Motor neuron (in vitro differentiated cells): ENCODE results near the gene TMPRSS4. TPM values are rescaled to one million over a fixed set of nuclear protein-coding genes. Genes with fewer than 3 reads are reported as not detected.

Source experiments
- ATAC-seq, 8 experiments: fragments of 200-7000 bp; cut with Tn5 transposase; replicated peaks in 6 of 8; 2 replicates each; pipeline ENCODE4 v1.8.0; 2021; ENCODE audit warnings: mild to moderate bottlenecking in 8 of 8, moderate library complexity in 8 of 8
- H3K27ac ChIP-seq, 2 donors: fragments of 250-450 bp; sonication (Bioruptor Pico); 2 replicates each; pipeline ENCODE4 v1.9.0; 2021; ENCODE audit warnings: antibody characterized with exemption in 2 of 2, mild to moderate bottlenecking in 2 of 2, moderate library complexity in 1 of 2
- H3K4me1 ChIP-seq, 2 donors: fragments of 250-450 bp; sonication (Bioruptor Pico); replicated peaks in 1 of 2; 2 replicates each; pipeline ENCODE4 v1.6.1; 2021; ENCODE audit warnings: antibody characterized with exemption in 2 of 2, mild to moderate bottlenecking in 2 of 2, moderate library complexity in 1 of 2
- H3K4me3 ChIP-seq, 5 donors: fragments of 250-450 bp; sonication (Bioruptor Pico); 2 replicates each; pipeline ENCODE4 v1.9.0; 2021; ENCODE audit warnings: antibody characterized with exemption in 5 of 5, mild to moderate bottlenecking in 5 of 5, moderate library complexity in 4 of 5
- WGBS, 10 experiments: fragments of 450-650 bp; shearing (Covaris generic); methylation state at CpG; one replicate each; pipeline ENCODE4 v1.0.0; 2022; 5-methylcytosine and 5-hydroxymethylcytosine counted together
- in situ Hi-C, 9 experiments: fragments of 400-800 bp; cut with MboI; loops; one replicate each; pipeline ENCODE4 v1.15.0; 2021; ENCODE audit warnings: low sequenced_read_pairs in 9 of 9, low pct_unique_long_range_greater_than_20kb in 2 of 9; ENCODE audit not compliant: unreplicated experiment in 9 of 9
- total RNA-seq, 8 experiments: library from RNA; unstranded; fragments of 300-600 nt; gene quantifications; 2 replicates each; pipeline versions ENCODE4 v1.2.3 to v1.2.4, GENCODE V29; 2022

The TMPRSS4 gene
- total RNA-seq, 8 experiments from 2014 or later = 0.13 to 5.2 (median 0.88) TPM; not detected in 1

DNA sequence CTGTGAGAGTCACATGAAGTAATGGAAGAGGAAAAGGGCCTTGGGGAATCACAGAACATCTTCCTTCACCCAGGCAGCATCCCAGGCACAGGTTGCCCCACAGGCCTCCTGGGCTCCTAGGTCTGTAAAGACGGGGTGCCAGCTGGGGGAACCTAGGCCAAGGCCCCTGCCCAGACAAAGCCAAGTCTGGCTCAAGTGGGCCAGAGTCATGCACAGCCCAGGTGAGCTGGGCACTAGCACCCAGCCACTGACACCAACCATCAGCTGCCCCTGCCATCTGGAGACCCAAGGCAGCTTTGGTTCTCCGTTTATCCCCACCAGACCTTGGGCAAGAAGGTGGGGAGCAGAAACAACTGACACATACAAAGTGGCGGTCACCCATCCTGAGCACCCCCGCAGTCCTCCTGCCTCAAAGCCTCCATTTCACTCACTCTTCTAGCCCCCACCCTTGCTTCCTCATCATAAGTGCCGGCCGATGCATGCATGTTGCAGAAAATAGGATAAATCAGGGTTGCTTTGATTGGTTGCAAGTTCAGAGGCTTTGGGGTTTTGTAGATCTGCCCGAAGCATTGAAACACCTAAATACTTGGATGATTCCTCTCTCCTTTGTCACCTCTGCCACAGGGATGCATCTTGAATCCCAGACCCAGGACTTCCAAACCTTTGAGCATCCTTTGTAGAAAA is 26.5 kb upstream of the TMPRSS4 start:
- H3K4me3 ChIP-seq = no peak overlapping the region
- in situ Hi-C loops = loop anchor here in 7 of 9 experiments (10.0 to 25.0 kb wide), 4 partner anchors 213 to 613 kb away; partner anchors contain the start of gene FXYD2 (in 3 of the 7)
- 0 to 92% (median 83%) methylated on average over 1 to 5 of the region's 7 CpGs; no CpG with 5 or more reads in 3 of the 10 experiments for WGBS, 10 experiments
- ATAC-seq = no peak
- H3K27ac ChIP-seq = no peak overlapping the region
- H3K4me1 ChIP-seq = no peaks in the 10 kb centered on the region

DNA sequence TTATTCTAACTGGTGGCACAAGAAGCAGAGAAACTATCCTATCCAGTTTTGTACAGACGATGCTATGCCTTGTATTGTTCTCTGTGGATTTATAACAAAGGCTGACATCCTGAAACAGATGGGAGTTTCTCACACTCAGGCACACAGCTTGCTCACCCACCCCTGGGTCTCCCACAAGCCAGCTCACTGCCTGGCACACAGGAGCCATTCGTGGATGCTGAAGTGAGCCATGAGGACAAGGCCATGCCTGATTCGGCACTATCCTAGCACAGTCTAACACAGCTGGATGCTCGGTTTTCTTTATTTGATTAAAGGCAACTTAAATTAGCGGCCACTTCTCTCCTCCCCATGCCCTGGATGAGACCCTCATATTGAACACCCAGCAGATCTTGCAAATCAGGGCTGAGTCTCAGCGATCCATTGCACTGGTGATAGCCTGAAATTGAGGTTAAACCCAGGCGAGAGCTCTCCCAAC is 25.7 kb upstream of the TMPRSS4 start:
- in situ Hi-C loops = loop anchor here in 7 of 9 experiments (10.0 to 25.0 kb wide), 4 partner anchors 214 to 614 kb away; partner anchors contain the start of gene FXYD2 (in 3 of the 7)
- no peaks in the 10 kb centered on the region for H3K4me1 ChIP-seq
- ATAC-seq = peak in 1 of 8 experiments; percentile 33
- H3K27ac ChIP-seq = no peak overlapping the region
- 0 to 89% (median 57%) methylated on average over 1 to 7 of the region's 7 CpGs; no CpG with 5 or more reads in 3 of the 10 experiments for WGBS, 10 experiments
- no peak overlapping the region for H3K4me3 ChIP-seq

DNA sequence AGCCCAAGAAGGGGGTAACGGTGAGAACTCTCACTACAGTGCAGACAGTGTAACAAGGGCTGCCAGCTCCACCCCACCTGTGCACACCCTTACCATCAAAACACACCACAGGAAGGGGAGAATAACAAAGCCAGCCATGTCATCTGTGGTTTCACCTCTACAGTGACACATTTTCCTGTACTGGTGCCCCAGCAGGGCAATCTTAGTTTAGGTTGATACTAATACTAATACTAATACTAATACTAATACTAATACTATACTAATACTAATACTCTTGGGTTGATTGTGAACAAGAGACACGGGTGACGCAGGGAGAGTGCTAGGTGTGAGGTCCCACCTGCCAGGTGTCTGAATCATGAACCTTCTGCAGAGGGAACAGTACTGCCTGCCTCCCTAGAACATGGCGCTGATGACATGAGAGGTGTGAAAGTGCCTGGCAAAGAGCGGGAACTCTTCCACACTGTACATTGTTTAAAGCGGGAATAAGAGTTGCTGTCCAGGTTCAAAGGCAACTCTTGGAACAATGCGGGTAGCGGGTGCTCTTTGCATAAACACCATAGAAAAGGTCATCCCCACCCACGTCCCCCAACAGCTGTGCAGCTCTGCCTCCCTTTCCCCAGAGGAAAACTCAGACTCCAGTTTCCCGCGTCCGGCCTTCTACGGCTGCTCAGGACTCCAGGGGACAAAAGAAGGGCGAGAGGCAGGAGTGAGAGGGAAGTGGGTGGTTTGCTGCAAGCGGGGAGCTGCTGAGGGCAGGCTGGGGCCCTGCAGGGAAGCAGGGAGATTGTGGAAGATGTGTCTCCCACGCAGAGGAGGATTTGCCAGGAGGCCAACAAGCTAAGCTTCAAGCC is 25.0 kb upstream of the TMPRSS4 start:
- H3K4me1 ChIP-seq = no peaks in the 10 kb centered on the region
- ATAC-seq = peak in 2 of 8 experiments; percentile 35 to 48

DNA sequence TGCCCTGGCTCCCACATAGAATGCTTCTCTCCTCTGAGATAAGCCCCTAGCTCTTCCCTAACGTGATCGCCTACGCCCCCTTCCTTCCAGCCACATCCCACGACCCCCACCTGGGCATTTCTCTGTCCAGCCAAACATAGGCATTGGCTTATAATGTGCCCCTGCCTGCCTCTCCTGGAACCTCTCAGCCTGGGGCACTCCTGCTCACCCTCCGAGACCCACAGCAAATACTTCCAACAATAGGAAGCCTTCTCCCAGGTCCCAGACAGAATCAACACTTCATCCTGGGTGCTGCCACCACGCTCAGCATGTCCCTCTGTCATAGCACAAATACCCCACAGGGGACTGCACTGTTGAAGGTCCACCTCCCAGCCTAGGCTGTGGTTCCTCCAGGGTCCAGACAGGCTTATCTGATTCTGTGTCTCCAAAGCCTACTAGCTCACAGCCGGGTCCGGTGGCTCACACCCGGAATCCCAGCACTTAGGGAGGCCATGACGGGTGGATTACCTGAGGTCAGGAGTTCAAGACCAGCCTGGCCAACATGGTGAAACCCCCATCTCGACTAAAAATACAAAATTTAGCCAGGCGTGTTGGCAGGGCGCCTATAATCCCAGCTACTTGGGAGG is 24.2 kb upstream of the TMPRSS4 start:
- in situ Hi-C loops = loop anchor here in 7 of 9 experiments (10.0 to 25.0 kb wide), 4 partner anchors 215 to 615 kb away; partner anchors contain the start of gene FXYD2 (in 3 of the 7)
- no peak for ATAC-seq
- H3K4me1 ChIP-seq = no peaks in the 10 kb centered on the region
- 28 to 100% (median 81%) methylated on average over 1 to 12 of the region's 13 CpGs; no CpG with 5 or more reads in 2 of the 10 experiments for whole genome bisulfite sequencing, 10 experiments
- no peak overlapping the region for H3K4me3 ChIP-seq
- H3K27ac ChIP-seq = no peak overlapping the region

More for the DNA sequence above, 25.0 kb upstream of the TMPRSS4 start:
- in situ Hi-C loops = loop anchor here in 7 of 9 experiments (10.0 to 25.0 kb wide), 4 partner anchors 215 to 615 kb away; partner anchors contain the start of gene FXYD2 (in 3 of the 7)
- no peak overlapping the region for H3K27ac ChIP-seq
- H3K4me3 ChIP-seq = no peak overlapping the region
- 33 to 87% (median 73%) methylated on average over 1 to 13 of the region's 16 CpGs; no CpG with 5 or more reads in 4 of the 10 experiments for WGBS, 10 experiments

DNA sequence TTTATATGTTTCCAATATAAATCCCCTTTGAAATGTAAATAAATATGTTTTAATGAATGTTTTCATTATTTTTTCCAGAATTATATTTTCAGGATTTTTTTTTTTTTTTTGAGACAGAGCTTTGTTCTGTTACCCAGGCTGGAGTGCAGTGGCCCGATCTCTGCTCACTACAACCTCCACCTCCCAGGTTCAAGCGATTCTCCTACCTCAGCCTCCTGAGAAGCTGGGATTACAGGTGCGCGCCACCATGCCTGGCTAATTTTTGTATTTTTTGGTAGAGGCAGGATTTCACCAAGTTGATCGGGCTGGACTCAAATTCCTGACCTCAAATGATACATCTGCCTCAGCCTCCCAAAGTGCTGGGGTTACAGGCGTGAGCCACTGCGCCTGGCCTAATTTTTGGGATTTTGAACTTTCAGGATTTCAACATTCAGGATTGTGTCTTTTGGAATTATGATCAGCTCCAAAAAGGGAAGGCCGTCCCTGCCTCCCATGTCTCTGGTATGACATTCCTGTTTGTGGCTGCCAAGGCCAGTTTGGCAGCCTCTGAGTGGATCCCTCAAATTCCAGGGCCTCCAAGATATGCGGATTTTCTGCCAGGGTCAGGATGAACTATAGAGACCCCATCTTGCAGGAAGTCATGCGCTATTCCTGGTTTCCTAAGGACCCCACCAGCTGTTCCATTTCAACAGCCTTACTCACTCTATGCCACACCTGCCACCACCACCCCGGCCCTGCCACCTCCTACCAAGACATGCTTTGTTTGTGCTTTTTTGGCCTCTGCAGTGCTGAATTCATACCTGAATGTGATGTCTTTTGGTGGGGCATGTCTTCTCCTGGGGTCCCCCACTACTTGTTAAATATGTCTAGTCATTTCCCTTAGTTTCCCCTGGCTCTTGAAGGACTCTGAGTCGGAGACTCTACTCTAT is 21.9 kb upstream of the TMPRSS4 start:
- 0 to 100% (median 56%) methylated on average over 1 to 8 of the region's 12 CpGs for WGBS, 10 experiments
- in situ Hi-C loops = loop anchor here in 7 of 9 experiments (10.0 to 25.0 kb wide), 4 partner anchors 218 to 618 kb away; partner anchors contain the start of gene FXYD2 (in 3 of the 7)
- Histone ChIP-seq H3K27ac (no peak overlapping the region), H3K4me3 (no peak overlapping the region), H3K4me1 (no peaks in the 10 kb centered on the region)
- ATAC-seq = no peak

DNA sequence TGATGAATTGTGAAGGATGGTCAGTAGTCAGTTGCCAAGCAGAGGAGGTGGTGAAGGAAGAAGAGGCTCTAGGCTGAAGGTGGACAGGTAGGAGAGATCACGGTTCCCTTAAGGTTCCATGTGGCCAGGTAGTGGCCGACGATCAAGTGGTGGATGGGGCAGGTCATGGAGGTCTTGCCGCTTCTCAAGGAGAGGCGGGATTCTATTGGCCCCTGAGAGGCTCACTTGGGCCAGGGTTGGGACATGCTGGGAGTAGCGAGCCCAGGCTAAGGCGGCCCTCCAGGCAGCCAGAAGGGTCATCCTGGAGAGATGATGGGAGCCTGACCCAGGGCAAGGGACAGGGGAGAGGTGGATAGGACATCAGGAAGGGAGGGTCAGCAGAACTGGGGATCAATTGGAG is 20.9 kb upstream of the TMPRSS4 start:
- Histone ChIP-seq H3K27ac (no peak overlapping the region), H3K4me3 (no peak overlapping the region), H3K4me1 (no peaks in the 10 kb centered on the region)
- in situ Hi-C loops = loop anchor here in 7 of 9 experiments (10.0 to 25.0 kb wide), 4 partner anchors 219 to 619 kb away; partner anchors contain the start of gene FXYD2 (in 3 of the 7)
- WGBS, 10 experiments = 40 to 94% (median 84%) methylated on average over 1 to 5 of the region's 7 CpGs; no CpG with 5 or more reads in 6 of the 10 experiments
- no peak for ATAC-seq

DNA sequence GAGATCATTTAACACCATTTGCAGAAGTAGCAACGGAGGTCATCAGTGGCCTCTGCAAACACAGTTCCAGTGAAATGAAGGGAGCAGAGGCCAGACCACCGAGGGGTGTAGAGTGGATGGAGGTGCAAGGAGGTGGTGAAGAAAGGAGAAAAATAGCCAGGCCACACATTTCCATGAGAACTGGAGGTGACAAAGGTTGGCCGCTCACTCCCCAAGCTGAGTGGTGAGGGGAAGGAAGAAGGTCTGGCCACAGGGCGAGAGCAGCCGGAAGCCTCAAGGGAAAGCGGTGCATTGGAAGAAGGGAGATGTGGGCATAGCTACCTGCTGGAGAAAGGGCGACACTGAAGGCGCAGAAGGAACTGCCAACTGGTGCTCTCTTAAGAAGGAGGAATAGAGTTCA is 20.1 kb upstream of the TMPRSS4 start:
- H3K4me3 ChIP-seq = no peak overlapping the region
- WGBS, 10 experiments = 33 to 100% (median 59%) methylated on average over 1 to 8 of the region's 8 CpGs
- in situ Hi-C loops = loop anchor here in 7 of 9 experiments (10.0 to 25.0 kb wide), 4 partner anchors 220 to 620 kb away; partner anchors contain the start of gene FXYD2 (in 3 of the 7)
- no peaks in the 10 kb centered on the region for H3K4me1 ChIP-seq
- no peak for ATAC-seq
- H3K27ac ChIP-seq = no peak overlapping the region

DNA sequence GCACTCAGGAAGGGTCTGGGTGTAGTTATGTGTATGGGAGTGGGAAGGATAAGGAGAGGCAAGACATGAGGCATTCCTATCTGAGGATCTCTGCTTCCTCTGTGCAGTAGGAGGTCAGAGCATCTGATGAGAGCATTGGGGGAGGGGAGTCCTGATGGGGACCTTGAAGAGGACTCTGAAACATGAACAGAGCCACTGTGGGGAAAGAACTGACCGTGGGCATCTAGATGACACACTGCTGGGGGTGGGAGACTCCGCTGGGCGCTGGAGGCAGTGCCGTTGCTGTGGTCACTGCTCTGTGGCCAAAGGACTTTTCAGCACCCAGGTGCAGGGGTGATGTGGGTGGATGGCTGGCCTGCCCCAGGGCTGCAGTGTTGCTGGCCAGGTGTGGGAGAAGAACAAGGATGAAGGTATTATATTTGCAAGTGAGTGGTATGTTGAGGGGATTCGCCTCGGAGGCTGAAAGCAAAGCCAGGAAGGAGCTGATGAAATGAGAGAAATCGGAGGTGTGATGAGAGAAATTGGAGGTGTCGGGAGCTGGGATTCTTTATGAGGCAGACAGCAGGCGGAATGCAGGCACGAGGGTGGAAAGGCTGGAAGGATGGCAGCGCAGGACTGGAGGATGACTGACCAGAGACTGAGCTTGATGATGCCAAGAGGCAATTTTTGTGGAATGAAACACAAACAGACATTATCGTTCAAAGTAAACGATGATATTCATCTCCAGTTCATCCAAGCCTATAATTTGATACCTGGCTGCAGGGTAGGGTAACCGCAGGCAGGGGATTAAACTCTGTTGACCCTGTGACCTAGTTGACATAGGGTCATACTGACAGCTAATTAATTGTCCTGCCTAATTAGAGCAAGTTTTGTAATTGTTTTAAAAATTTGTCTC is 19.4 kb upstream of the TMPRSS4 start:
- WGBS, 10 experiments = 12 to 93% (median 72%) methylated on average over 1 to 9 of the region's 14 CpGs; no CpG with 5 or more reads in 1 of the 10 experiments
- H3K4me1 ChIP-seq = no peaks in the 10 kb centered on the region
- no peak for ATAC-seq
- H3K27ac ChIP-seq = no peak overlapping the region
- in situ Hi-C loops = loop anchor here in 7 of 9 experiments (10.0 to 25.0 kb wide), 4 partner anchors 220 to 620 kb away; partner anchors contain the start of gene FXYD2 (in 3 of the 7)
- H3K4me3 ChIP-seq = no peak overlapping the region

DNA sequence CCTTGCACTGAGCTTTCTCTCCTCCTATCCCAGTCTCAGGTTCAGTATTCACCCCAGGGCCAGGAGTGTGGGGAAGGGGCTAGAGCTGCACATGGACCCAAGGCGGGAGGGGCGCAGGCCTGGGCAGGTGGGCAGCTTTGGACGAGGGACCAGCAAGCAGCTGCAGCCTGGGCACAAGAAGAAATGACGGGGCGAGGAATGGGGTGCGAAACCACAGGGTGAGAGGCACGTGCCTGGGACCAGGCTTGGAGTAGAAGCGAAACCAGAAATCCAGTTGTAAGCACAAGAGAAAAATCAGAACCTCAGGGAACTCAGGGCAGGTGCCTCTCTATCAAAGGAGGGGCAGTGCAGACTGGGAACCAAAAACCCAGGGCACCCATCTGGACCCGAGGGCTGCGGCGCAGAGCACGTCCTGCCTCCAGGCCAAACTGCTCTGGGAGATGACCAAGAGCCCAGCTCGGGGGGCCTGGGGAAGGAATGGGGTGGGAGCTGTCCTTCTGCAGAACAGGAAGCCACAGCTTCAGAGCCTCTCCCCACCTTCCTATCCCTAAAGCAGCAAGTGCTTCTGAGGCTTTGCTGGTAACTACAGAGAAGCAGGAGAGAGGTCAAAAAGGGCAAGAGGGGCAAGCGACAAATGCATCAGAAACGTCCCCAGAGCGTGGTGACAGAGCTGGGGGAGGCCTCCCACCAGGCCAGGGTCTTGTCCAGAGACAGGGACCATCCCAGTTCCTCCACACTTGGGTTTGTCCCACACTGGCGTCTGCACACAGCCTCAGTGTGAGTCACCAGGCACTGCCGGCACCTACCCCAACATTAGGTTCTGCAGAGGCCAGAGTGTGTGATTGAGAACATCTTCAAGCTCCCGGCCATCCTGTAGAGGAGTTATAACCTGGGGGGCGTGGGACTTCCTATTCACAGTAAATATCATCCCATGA is 18.3 kb upstream of the TMPRSS4 start:
- 15 to 72% (median 64%) methylated on average over 2 to 9 of the region's 20 CpGs; no CpG with 5 or more reads in 5 of the 10 experiments for WGBS, 10 experiments
- Histone ChIP-seq H3K4me3 (no peak overlapping the region), H3K4me1 (no peaks in the 10 kb centered on the region), H3K27ac (no peak overlapping the region)
- ATAC-seq = peak in 1 of 8 experiments; percentile 29
- in situ Hi-C loops = loop anchor here in 7 of 9 experiments (10.0 to 25.0 kb wide), 4 partner anchors 221 to 621 kb away; partner anchors contain the start of gene FXYD2 (in 3 of the 7)
